Measurements from ENCODE around the gene GJD3.

- TF ChIP-seq CTCF (conservative IDR thresholded peaks at IDR 0.05; ENCODE audit: low read length) = no peak
- no peak for TF ChIP-seq EZH2phosphoT487 (IDR thresholded peaks at IDR 0.05; ENCODE audit: borderline replicate concordance, low read depth, low read length)
Observed at GRCh38 chr17:40407460-40407859, 42.9 kb upstream of the GJD3 start.

All from OCI-LY7 (cell line).